ENCODE measurements around the gene ZFPM1. TPM values are rescaled to one million over a fixed set of nuclear protein-coding genes. Genes with fewer than 3 reads are reported as not detected.
A peak's percentile ranks its signal among the peaks of the same experiment; 100 is the strongest.

Gene ZFPM1
- total and polyA plus RNA-seq, 4 donors = 0.19 to 12.8 (median 5.3) TPM

DNA sequence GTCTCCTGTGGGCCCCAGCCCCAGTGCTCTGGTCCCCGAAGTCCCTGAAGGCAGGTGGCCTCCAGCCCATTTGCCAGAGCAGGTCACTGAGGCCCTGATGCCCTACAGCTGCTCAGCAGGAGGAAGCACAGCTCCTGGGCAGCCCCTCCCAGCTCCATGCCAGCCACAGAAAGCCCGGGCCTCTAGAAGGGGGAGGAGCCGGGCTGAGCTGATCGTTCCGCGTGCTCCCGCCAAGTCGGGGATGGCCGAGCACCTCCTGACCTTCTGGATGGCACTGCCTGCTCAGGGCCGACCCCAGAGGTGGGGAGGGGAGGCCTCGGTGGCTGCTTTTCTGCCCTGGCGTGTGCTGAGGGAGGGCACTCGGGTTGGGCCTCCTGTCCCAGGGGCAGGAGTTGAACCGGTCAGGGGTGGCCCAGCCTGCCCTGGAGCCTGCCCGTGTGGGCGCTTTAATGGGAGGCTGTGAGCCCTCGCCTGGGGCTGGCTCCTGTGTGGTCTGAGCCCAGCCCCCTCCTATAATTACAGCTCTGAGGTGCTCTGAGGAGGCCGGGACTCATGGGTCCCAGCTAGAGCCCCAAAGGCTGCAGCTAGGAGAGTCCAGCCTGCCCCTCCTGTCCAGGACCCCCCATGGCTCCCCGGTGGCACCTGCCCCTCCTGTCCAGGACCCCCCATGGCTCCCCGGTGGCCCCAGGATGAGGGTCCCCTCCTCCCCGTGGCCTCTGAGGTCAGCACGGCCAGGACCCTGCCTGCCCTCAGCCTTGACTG, 29.7 kb downstream of the ZFPM1 start:
- 49% methylated on average over 22 of the region's 22 CpGs for WGBS
- no peak overlapping the region for H3K9ac ChIP-seq (ENCODE audit: low read depth in 1 of 2, low read length in 2 of 2)
- H3K9me3 ChIP-seq (ENCODE audit: control insufficient read depth in 4 of 4, low read length in 3 of 4) = no peaks in the 10 kb centered on the region
- H3K4me3 ChIP-seq (ENCODE audit: low read depth in 1 of 3, low read length in 3 of 3) = no peak overlapping the region
- H3K36me3 ChIP-seq (ENCODE audit: control insufficient read depth in 4 of 4, insufficient read depth in 3 of 4, low read depth in 1 of 4, low read length in 3 of 4) = no peaks in the 10 kb centered on the region
- DNase-seq (ENCODE audit: low spot score) = no peak
- TF ChIP-seq ATF3 (IDR thresholded peaks at IDR 0.05) (no peak), TAF1 (conservative IDR thresholded peaks at IDR 0.05) (no peak), MAX (IDR thresholded peaks at IDR 0.05) (no peak), RXRA (IDR thresholded peaks at IDR 0.05) (peak; percentile 12 to 23), FOXA2 (IDR thresholded peaks at IDR 0.05) (no peak), CTCF (IDR thresholded peaks at IDR 0.05; ENCODE audit: low read depth, low read length, missing input control) (no peak), HNF4A (conservative IDR thresholded peaks at IDR 0.05) (peak in 1 of 2 donors; percentile 8)
- TF ChIP-seq, protein P1, sequence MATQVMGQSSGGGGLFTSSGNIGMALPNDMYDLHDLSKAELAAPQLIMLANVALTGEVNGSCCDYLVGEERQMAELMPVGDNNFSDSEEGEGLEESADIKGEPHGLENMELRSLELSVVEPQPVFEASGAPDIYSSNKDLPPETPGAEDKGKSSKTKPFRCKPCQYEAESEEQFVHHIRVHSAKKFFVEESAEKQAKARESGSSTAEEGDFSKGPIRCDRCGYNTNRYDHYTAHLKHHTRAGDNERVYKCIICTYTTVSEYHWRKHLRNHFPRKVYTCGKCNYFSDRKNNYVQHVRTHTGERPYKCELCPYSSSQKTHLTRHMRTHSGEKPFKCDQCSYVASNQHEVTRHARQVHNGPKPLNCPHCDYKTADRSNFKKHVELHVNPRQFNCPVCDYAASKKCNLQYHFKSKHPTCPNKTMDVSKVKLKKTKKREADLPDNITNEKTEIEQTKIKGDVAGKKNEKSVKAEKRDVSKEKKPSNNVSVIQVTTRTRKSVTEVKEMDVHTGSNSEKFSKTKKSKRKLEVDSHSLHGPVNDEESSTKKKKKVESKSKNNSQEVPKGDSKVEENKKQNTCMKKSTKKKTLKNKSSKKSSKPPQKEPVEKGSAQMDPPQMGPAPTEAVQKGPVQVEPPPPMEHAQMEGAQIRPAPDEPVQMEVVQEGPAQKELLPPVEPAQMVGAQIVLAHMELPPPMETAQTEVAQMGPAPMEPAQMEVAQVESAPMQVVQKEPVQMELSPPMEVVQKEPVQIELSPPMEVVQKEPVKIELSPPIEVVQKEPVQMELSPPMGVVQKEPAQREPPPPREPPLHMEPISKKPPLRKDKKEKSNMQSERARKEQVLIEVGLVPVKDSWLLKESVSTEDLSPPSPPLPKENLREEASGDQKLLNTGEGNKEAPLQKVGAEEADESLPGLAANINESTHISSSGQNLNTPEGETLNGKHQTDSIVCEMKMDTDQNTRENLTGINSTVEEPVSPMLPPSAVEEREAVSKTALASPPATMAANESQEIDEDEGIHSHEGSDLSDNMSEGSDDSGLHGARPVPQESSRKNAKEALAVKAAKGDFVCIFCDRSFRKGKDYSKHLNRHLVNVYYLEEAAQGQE (IDR thresholded peaks at IDR 0.05) = no peak
- TF ChIP-seq, protein P2, sequence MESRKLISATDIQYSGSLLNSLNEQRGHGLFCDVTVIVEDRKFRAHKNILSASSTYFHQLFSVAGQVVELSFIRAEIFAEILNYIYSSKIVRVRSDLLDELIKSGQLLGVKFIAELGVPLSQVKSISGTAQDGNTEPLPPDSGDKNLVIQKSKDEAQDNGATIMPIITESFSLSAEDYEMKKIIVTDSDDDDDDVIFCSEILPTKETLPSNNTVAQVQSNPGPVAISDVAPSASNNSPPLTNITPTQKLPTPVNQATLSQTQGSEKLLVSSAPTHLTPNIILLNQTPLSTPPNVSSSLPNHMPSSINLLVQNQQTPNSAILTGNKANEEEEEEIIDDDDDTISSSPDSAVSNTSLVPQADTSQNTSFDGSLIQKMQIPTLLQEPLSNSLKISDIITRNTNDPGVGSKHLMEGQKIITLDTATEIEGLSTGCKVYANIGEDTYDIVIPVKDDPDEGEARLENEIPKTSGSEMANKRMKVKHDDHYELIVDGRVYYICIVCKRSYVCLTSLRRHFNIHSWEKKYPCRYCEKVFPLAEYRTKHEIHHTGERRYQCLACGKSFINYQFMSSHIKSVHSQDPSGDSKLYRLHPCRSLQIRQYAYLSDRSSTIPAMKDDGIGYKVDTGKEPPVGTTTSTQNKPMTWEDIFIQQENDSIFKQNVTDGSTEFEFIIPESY (IDR thresholded peaks at IDR 0.05) = no peak
- H3K27ac ChIP-seq (ENCODE audit: low read depth in 1 of 2, low read length in 2 of 2) = no peak overlapping the region
- peaks cover 25 to 90% (median 68%) of the 10 kb centered on the region in 4 donors for H3K4me1 ChIP-seq (ENCODE audit: control insufficient read depth in 4 of 4, insufficient read depth in 4 of 4, low read length in 3 of 4)
- no peaks in the 10 kb centered on the region for H3K27me3 ChIP-seq (ENCODE audit: control insufficient read depth in 4 of 4, insufficient read depth in 4 of 4, low read length in 3 of 4)

DNA sequence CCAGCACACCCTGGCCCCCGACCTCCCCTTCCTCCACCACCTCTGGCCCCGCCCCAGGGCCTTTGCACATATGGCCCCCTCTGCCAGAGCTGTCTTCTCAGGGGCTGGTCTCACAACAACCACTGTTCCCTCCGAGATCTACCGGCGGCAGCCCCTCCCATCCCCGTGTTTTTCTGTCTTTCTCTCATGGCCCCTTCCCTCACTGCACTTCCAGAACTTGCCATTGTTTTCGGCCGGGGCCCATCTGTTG, 30.2 kb downstream of the ZFPM1 start:
- Histone ChIP-seq H3K9me3 (ENCODE audit: control insufficient read depth in 4 of 4, low read length in 3 of 4) (no peaks in the 10 kb centered on the region), H3K27ac (ENCODE audit: low read depth in 1 of 2, low read length in 2 of 2) (no peak overlapping the region), H3K4me1 (ENCODE audit: control insufficient read depth in 4 of 4, insufficient read depth in 4 of 4, low read length in 3 of 4) (peaks cover 21 to 90% (median 68%) of the 10 kb centered on the region in 4 donors), H3K27me3 (ENCODE audit: control insufficient read depth in 4 of 4, insufficient read depth in 4 of 4, low read length in 3 of 4) (no peaks in the 10 kb centered on the region), H3K4me3 (ENCODE audit: low read depth in 1 of 3, low read length in 3 of 3) (no peak overlapping the region), H3K36me3 (ENCODE audit: control insufficient read depth in 4 of 4, insufficient read depth in 3 of 4, low read depth in 1 of 4, low read length in 3 of 4) (no peaks in the 10 kb centered on the region), H3K9ac (ENCODE audit: low read depth in 1 of 2, low read length in 2 of 2) (no peak overlapping the region)
- 87% methylated on average over 8 of the region's 8 CpGs for WGBS
- DNase-seq (ENCODE audit: low spot score) = no peak
- TF ChIP-seq FOXA2 (IDR thresholded peaks at IDR 0.05) = no peak
- TF ChIP-seq FOXA1 (IDR thresholded peaks at IDR 0.05) = no peak

Data from liver (tissue), 9 donors.